Cerebellar cortex (tissue), 1 donor: ENCODE results near the gene CEBPG.

Experiments used
- DNase-seq: peaks from one replicate; pipeline ENCODE4 v3.0.0-alpha.2; 2015; ENCODE audit warnings: low spot score

Gene CEBPG

DNA sequence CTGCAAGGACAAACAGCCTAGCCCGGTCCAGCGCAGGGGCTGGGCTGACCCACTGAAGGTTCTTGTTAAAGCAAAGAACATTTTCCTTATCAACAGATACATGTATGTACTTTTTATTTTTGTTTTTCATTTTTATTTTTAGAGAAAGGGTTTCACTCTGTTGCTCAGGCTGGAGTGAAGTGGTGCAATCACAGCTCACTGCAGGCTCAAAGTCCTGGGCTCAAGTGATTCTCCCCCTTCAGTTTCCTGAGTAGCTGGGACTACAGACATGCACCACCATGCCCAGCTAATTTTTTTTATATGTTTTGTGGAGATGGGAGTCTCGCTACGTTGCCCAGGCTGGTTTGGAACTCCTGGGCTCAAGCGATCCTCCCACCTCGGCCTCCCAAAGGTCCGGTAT lies 47.9 kb downstream of the CEBPG start:
- no peak for DNase-seq

DNA sequence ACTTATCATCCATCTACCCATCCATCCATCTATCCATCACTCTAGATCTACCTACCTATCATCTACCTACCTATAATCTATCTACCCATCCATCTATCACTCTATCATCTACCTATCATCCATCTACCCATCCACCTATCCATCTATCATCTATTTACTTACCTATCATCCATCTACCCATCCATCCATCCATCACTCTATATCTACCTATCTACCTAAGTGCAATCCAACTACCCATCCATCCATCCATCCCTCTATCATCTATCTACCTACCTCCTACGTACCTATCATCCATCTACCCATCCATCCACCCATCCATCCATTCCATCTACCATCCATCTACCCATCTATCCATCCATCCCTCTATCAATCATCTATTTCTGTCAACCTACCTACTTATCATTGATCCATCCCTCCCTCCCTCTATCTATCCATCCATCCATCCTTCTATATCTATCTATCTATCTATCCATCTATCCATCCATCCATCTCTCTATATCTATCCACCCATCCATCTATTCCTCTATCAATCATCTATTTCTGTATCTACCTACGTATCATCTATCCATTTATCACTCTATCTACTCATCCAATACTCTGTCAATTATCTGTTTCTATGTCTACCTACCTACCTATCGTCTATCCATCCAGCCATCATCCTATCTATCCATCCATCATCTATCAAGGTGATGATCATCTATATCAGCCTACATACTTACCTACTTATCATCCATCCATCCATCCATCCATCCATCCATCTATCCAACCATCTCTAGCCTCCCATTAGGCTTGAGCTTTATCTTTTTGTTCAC lies 49.1 kb downstream of the CEBPG start:
- DNase-seq, result no peak

DNA sequence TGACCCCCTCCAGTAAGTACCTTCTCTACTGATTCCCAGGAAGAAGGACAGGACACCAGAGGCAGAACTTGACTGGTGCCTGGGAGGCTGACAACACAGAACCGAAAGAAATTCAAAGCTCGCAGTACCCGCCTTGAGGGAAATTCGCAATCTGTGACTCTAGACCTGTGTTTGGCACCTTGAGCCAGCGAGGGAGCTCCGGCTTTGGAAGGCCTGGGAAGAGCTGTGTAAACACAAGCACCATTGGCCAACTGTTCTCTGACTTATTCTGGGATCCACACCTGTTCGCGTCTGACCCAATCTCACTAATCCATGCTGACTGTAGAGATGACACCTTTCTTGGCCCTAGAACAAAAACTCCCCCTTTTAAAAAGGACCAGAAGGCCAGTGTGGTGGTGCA lies 50.7 kb downstream of the CEBPG start:
- peak; percentile 86 for DNase-seq

DNA sequence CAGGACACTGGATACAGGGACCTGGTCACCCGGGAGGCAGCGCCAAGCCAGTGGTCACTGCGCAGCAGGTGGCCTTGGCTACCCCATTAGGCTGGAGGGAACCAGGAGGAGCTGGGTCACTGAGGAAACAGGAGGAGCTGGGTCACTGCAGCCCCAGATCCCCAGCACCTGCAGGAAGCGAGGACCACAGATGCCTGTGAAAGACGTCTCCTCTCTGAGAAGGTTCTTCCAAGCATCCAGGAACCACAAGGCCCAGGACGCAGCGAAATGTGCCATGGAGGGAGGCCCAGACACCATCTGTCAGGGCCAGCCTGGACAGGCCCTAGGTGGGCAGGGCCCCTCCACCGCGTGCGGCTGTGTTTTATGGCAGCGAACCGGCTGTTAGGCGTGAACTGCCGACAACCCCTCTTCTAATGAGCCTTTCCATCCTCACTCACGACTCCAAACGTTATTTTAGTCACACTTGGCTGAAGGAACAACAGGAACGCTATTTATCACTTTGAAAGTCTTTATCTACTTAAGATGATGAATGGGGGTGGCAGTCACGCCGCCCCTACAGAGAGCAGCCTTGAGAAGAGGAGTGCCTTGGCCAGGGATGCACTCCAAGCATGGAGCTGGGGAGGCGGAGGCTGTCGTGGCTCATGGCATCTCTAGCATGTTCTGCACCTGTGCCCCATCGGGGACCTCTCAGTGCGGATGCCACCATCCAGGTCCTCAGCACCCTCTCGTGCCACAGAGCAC lies 53.3 kb downstream of the CEBPG start:
- peak; percentile 60 for DNase-seq

DNA sequence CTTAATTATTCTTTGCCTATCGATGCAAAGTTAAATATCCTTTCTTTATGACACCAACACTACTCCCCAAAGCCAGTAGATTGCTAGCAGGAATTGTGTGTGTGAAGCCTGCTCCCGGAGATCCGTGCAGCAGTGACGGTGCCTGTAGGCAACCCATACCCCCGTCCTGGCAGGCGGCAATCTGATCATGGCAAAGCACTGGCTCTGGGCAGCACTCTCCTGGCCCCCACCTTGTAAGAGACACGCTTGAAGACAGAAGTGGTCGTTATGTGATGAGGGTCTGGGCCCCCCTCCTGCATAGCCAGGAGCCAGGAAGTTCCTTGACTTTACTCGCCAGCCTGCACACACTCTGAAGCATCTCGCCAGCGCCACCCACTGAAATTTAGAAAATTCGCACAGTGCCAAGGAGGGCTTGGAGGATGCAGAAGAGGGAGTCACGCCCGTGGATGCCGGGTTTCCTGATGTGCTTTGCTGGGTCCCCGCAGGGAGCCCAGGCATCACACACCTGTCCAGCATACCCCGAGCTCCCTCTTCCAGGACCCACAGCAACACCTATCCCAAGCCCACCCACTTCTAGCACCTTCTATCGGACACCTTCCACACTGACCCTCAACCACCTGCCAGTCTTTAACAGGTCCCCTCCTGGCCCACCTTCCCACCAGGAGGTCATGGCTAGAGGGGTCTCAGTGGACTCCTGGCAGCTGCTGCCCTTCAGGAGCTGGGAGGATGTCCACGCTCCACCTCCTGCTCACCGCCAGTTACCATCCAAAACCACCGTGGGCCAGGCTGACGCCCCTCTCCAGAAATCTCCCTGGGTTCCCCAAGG lies 54.5 kb downstream of the CEBPG start:
- no peak for DNase-seq

DNA sequence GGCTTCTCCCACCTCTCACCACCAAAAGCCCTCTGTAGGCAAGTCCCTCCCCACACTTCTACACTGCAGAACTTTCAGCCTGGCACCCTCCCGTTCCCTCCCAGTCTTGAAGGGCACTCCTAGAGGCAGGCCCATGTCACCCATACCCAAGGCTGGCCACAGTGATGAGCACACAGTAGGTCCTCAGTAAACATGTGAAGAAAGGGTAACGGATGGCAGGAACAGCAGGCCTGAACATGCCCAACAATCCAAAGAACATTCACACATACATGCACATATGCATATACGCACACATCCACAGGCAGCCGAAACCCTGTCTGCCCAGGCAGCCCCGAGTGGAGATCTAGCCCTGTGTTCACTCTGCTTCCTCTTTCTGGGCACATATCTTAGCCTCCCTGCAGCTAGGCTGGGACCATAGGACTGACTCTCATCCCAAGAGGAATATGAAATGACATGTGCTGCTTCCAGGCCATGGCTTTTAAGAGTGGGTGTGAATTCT lies 55.2 kb downstream of the CEBPG start:
- no peak for DNase-seq

DNA sequence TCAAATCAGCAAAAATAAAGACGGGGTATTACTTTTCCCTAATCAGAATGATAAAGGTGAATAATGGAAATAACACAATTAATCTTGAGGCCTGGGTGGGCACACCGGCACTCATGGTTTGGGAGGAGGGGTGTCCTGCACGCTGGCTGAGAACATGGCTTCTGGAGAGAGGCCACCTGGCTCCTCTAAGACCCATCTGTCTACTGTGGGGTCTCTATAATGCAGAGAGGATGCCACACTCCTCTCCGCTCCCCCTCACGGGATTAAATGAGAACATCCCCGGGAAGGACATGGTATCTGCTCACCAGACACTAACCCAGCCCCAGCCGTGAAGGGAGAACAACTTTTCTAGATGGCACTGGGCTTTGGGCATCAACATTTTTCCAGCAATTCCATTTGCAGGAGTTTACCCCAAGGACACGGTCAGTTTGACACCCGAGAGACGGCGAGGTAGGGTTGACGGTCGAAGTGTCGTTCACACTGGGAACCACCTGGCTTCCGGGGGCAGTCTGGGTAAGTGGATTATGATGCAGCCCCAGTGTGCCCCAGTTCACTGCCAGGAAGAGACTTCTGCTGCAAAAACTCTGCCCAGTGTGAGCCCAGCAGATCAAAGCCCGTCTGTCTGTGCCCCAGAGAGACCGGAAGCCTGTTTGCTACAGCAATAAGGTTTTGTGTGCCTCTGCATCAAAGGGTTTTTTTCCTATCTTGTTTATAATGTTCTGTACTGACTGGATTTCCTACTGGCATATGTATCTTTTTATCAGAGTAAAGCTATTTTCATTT lies 56.6 kb downstream of the CEBPG start:
- DNase-seq, result peak; percentile 35

DNA sequence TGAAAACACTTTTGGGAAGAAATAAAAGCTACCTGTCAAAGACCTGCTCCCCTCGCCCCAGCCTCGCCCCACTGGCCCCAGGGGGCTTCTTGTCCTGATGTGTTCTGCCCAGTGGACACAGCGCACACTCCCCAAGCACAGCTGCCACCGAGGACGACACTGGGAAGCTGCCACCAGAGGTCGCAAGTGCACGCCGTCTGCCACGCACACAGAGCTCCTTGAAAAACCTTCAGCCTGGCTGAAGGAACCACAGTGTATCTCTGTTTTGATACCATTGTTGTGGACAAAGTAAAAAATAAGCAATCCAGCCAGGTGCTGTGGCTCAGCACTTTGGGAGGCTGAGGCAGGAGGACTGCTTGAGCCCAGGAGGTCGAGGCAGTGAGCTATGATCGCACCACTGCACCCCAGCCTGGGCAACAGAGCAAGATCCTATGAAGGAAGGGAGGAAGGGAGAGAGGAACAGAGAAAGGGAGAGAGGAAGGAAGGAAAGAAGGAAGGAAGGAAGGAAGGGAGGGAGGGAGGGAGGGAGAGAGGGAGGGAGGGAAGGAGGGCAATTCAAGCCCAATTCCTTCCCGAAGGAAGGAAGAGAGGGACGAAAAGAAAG lies 57.3 kb downstream of the CEBPG start:
- peak; percentile 81 for DNase-seq

DNA sequence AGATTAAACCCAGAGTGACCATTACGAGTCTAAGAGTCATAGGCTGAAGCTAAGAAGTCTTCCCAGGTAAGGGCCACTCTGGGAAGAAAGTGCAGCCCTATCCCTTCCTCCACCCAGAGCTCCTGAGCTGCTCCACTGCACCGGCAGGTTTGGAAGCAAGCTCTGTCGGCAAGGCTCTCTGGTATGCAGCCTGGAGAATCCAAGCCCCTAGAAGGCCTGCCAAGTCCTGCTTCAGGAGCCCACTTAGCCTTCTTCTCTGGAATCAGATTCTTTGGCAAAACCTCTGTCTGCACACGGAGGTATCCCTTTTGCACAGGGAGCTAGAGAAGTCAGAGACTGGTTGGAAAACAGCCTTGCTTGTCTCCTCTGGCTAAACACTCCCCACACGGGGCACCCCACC lies 58.5 kb downstream of the CEBPG start:
- no peak for DNase-seq
